Natural killer cell treated with Interleukin-12 subunit alpha and Interleukin-12 subunit beta and Interleukin-15 and Interleukin-18, amount 100 ng/mL, for 72 hours (primary cell): ENCODE data around the gene UBE2U. TPM values are rescaled to one million over a fixed set of nuclear protein-coding genes. Genes with fewer than 3 reads are reported as not detected.

Experiments
- ATAC-seq, 2 donors: fragments of 150-1000 bp; cut with Tn5 transposase in 1 of 2; sonication (Bioruptor Pico), chemical (Tn5 transposase) in 1 of 2; 2 replicates each; pipeline ENCODE4 v1.10.0; 2021
- DNase-seq: peaks from one replicate; pipeline ENCODE4 v3.0.0; 2022; ENCODE audit warnings: low spot score
- H3K27ac Mint-ChIP-seq, 2 donors: 1 replicate in 1 of 2; 2 replicates in 1 of 2; pipeline ENCODE4 v1.8.0; 2022; ENCODE audit warnings: mixed read lengths in 2 of 2, mild to moderate bottlenecking in 1 of 2, moderate library complexity in 1 of 2
- H3K27me3 Mint-ChIP-seq, 2 donors: 1 replicate in 1 of 2; 2 replicates in 1 of 2; pipeline ENCODE4 v1.8.0; 2022; ENCODE audit warnings: mixed read lengths in 2 of 2
- H3K36me3 Mint-ChIP-seq: one replicate; pipeline ENCODE4 v1.8.0; 2022; ENCODE audit warnings: mixed read lengths
- H3K4me1 Mint-ChIP-seq, 2 donors: 1 replicate in 1 of 2; 2 replicates in 1 of 2; pipeline ENCODE4 v1.8.0; 2022; ENCODE audit warnings: low read depth in 2 of 2, mixed read lengths in 2 of 2, mild to moderate bottlenecking in 1 of 2
- H3K4me3 Mint-ChIP-seq: one replicate; pipeline ENCODE4 v1.8.0; 2022; ENCODE audit warnings: mixed read lengths
- H3K9me3 Mint-ChIP-seq: 2 replicates; pipeline ENCODE4 v1.8.0; 2022; ENCODE audit warnings: mixed read lengths
- total RNA-seq, 2 donors: library from RNA; stranded (reverse); gene quantifications; one replicate each; pipeline ENCODE4 v1.2.3, GENCODE V29; 2022

Gene UBE2U, protein sequence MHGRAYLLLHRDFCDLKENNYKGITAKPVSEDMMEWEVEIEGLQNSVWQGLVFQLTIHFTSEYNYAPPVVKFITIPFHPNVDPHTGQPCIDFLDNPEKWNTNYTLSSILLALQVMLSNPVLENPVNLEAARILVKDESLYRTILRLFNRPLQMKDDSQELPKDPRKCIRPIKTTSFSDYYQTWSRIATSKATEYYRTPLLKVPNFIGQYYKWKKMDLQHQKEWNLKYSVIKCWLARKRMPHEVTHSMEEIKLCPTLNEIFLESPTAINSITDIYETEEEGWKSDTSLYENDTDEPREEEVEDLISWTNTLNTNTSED
- total RNA-seq: not detected

DNA sequence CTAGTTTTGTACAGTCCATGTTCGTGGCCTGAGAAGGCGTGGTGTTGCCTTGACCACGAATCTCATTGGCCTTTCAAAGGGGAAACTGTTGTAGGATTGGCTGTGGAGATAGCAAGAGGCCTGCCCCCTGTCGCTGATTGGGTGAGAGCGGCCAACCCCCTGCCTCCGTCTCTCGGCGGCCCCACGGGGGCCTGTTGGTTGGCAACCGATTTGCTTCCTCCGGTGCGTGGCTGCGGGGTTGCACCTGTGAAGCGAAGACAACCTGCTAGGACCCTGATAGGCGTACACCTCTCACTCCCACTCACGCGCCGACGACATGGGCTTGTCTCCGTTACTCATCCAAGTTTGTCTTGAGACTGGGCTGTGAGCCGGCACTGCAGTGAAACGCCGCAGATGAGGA is at the start of gene UBE2U:
Gene UBE2U (plus strand): TSS at position 204 of the 400 bp plus-strand sequence. CDS start 428 bp downstream, outside the sequence.
- no peaks in the 10 kb centered on the region for H3K9me3 Mint-ChIP-seq
- no peak for DNase-seq
- H3K4me1 Mint-ChIP-seq: no peaks in the 10 kb centered on the region
- no peak within 1 kb of the TSS for H3K27ac Mint-ChIP-seq
- ATAC-seq: no peak
- H3K27me3 Mint-ChIP-seq: peaks cover 11 to 23% of the 10 kb centered on the region in 2 donors
- H3K36me3 Mint-ChIP-seq: no peaks in the 10 kb centered on the region
- H3K4me3 Mint-ChIP-seq: no peak within 1 kb of the TSS

DNA sequence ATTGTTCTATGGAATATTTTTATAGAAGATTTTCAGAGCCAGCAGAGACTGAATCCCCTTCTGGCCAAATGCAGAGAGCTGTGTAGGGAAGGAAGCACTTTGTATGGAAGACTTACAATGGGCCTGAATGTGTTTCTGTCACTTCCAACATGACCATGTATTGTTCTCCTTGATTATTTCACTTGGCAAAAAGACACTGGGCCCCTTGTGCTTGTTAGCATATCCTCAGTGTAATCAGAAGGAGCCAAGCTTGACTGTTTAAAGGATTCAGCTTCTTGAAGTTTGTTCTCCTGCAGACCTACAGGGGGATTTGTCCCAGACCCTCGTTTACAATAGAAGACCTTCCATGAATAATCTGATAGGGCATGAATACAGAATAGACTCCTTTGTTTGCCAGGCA is 48.1 kb upstream of the UBE2U start:
- no peaks in the 10 kb centered on the region for H3K9me3 Mint-ChIP-seq
- peaks cover 0 to 9% of the 10 kb centered on the region in 2 donors for H3K27me3 Mint-ChIP-seq
- H3K4me1 Mint-ChIP-seq: no peaks in the 10 kb centered on the region
- ATAC-seq (no peak), DNase-seq (no peak)
- H3K4me3 Mint-ChIP-seq: no peak overlapping the region
- no peak overlapping the region for H3K27ac Mint-ChIP-seq
- no peaks in the 10 kb centered on the region for H3K36me3 Mint-ChIP-seq

DNA sequence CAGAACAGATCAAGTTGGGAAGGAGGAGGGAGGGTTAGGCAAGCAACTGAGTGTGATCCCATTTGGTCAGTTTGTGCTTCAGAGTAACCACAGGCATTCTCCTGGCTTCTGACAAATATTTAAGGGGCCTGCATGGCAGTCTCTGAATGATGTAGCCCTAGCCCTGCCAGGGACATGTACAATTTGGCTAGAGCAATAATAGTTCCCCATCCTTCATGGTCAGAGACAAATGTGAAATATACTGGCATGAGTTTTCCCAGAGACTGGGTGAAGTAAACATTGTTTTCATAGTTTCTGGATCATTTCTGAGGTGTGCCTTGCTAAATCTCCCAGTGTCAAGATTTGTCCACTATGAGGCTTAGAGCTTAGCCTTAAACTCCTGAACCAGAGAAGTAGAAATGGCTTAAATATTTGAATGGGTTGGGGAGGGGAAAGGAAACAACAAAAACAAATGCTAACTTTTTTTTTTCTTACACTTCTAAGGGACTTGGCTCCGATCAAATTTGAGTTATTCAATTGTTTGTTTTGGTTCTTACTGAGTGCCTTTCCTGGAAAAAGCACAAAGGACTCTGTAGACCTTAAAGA is 42.0 kb upstream of the UBE2U start:
- DNase-seq: no peak
- no peaks in the 10 kb centered on the region for H3K9me3 Mint-ChIP-seq
- no peaks in the 10 kb centered on the region for H3K36me3 Mint-ChIP-seq
- no peak overlapping the region for H3K27ac Mint-ChIP-seq
- H3K4me3 Mint-ChIP-seq: no peak overlapping the region
- H3K27me3 Mint-ChIP-seq: peaks cover 18 to 26% of the 10 kb centered on the region in 2 donors
- H3K4me1 Mint-ChIP-seq: no peaks in the 10 kb centered on the region
- ATAC-seq: no peak

DNA sequence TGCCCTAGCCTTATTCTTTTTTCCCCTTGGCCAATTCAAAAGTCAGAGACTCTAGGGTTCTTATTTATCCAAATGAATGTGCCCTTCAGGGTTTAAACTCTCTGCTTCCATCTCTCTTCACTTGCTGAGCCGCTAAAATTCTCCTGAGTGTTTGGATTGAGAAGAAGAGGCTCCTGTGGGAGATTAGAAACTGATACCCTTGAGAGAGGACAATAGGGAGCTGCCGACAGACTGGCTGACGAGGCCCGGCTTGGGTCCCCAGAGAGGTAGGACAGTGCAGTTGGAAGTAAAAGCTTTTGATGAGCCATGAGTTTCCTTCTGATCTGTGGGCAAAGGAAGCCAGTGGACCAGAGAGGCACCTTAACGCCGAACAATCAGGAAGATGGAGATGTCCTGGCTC is 41.3 kb upstream of the UBE2U start:
- no peak overlapping the region for H3K4me3 Mint-ChIP-seq
- no peak overlapping the region for H3K27ac Mint-ChIP-seq
- H3K4me1 Mint-ChIP-seq: no peaks in the 10 kb centered on the region
- DNase-seq (no peak), ATAC-seq (no peak)
- no peaks in the 10 kb centered on the region for H3K36me3 Mint-ChIP-seq
- no peaks in the 10 kb centered on the region for H3K9me3 Mint-ChIP-seq
- peaks cover 18 to 26% of the 10 kb centered on the region in 2 donors for H3K27me3 Mint-ChIP-seq

DNA sequence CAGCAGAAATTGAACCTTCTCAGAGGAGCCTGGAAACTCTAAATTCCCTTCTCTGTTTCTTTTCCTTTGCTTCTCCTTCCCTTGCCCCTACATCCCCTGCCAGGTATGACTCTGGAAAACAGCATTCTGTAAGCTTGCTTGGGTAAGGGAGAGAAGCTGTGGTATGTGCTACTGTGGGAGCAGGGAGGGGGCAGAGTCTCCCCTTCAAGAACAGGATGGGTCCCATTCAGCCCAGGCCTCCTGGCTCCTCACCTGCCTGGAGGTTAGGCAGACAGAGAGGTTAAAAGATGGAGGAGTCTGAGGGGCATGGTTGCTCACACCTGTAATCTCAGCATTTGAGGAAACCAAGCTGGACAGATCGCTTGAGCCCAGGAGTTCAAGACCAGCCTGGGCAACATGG is 40.6 kb upstream of the UBE2U start:
- DNase-seq (no peak), ATAC-seq (peak in 1 of 2 donors; percentile 20)
- Mint-ChIP-seq H3K9me3 (no peaks in the 10 kb centered on the region), H3K4me1 (no peaks in the 10 kb centered on the region), H3K36me3 (no peaks in the 10 kb centered on the region), H3K27me3 (peaks cover 18 to 27% of the 10 kb centered on the region in 2 donors), H3K27ac (no peak overlapping the region), H3K4me3 (no peak overlapping the region)

DNA sequence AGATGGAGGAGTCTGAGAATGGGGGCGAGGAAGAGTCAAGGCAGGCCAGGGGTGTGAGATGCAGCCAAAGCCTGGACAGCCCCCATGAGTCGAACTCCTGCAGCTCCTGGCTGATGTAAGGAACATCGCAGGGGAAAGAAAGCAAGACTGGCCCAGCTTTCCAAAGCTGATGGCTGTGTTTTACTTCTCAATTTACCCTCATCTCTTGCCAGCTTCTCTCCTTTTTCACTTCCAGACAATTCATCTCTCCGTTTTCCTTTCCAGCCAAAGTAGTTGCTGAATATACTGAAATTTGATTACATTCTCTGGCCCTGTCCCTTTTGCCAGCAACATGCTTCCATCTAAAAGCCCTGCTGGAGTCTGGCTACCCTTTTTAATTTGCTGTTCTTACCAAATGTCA is 40.0 kb upstream of the UBE2U start:
- Mint-ChIP-seq H3K27me3 (peaks cover 18 to 32% of the 10 kb centered on the region in 2 donors), H3K4me3 (no peak overlapping the region), H3K4me1 (no peaks in the 10 kb centered on the region), H3K36me3 (no peaks in the 10 kb centered on the region), H3K27ac (no peak overlapping the region), H3K9me3 (no peaks in the 10 kb centered on the region)
- no peak for DNase-seq
- ATAC-seq: no peak

DNA sequence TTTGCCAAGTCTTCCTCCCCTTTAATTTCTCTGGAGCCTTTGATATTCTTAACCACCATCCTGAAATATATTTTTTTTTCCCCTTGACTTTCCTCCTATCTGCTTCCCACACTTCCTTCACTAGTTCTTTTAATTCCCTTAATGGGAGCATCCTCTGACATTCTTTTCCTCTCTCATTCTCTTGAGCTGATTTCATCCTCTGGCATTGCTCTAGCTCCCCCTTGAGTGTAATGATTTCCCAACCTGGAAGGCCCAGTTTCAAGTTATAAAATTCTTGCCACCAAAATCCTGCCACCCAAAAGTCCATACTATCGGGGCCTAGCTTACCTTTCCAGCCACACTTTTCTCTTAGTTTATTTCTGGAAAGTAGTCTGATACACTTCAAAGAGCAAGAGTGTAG is 39.5 kb upstream of the UBE2U start:
- Mint-ChIP-seq H3K4me3 (no peak overlapping the region), H3K9me3 (no peaks in the 10 kb centered on the region), H3K27me3 (peaks cover 18 to 32% of the 10 kb centered on the region in 2 donors), H3K27ac (no peak overlapping the region), H3K36me3 (no peaks in the 10 kb centered on the region), H3K4me1 (no peaks in the 10 kb centered on the region)
- no peak for DNase-seq
- no peak for ATAC-seq

DNA sequence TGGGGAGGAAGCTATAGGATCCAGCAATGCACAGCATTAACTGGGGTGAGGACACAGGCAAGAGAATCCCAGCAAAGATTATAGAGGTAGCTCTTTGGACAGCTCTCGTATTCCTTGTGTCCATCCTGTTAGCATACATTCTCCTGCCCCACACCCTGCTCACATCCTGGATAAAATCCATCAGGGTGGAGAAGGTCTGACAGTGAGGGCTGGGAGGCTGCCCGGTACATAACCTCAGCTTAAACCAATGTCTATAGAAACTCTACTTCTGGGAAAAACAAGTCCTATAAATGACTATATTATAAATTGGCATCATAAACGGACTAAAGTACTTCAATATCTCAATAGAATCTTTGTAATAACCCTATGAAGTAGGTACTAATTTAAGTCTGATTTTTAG is 36.8 kb upstream of the UBE2U start:
- no peaks in the 10 kb centered on the region for H3K9me3 Mint-ChIP-seq
- no peak for ATAC-seq
- no peak overlapping the region for H3K27ac Mint-ChIP-seq
- H3K36me3 Mint-ChIP-seq: no peaks in the 10 kb centered on the region
- peaks cover 19 to 34% of the 10 kb centered on the region in 2 donors for H3K27me3 Mint-ChIP-seq
- H3K4me1 Mint-ChIP-seq: no peaks in the 10 kb centered on the region
- H3K4me3 Mint-ChIP-seq: no peak overlapping the region
- no peak for DNase-seq

DNA sequence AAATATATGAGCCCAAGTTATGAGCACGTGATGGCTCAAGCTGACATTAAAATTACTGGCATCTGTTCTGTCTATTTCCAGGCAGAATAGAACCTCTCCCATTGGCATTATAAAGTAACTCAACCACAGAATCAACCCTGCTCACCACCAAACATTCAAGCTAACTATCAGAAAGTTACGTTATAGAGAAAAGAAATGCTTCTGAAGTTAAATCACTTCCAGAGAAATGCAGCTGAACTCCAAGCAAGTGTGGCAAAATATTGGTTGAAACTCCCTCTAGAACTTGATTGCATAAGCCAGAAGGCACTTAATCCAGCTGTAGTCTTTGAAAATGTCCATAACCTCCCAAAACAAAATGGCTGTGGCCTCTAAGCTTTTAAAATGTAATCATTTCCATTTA is 36.2 kb upstream of the UBE2U start:
- ATAC-seq (no peak), DNase-seq (no peak)
- no peaks in the 10 kb centered on the region for H3K36me3 Mint-ChIP-seq
- H3K4me3 Mint-ChIP-seq: no peak overlapping the region
- H3K9me3 Mint-ChIP-seq: no peaks in the 10 kb centered on the region
- H3K4me1 Mint-ChIP-seq: no peaks in the 10 kb centered on the region
- H3K27me3 Mint-ChIP-seq: peaks cover 17 to 28% of the 10 kb centered on the region in 2 donors
- H3K27ac Mint-ChIP-seq: no peak overlapping the region

DNA sequence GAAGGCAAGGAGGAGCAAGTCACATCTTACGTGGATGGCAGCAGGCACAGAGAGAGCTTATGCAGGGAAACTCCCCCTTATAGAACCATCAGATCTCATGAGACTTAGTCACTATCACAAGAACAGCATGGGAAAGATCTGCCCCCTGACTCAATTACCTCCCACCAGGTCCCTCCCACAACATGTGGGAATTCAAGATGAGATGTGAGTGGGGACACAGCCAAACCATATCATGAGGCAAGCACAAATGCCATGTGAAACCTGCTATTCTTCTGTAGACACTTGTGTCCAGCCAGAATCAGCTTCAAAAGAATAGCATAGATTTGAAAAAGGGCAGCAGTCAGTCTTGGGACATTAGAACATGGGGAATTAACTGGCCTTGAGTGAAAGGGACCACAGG is 32.2 kb upstream of the UBE2U start:
- Mint-ChIP-seq H3K27ac (no peak overlapping the region), H3K4me1 (no peaks in the 10 kb centered on the region), H3K9me3 (no peaks in the 10 kb centered on the region), H3K36me3 (no peaks in the 10 kb centered on the region), H3K27me3 (peaks cover 15 to 34% of the 10 kb centered on the region in 2 donors), H3K4me3 (no peak overlapping the region)
- ATAC-seq (no peak), DNase-seq (no peak)

DNA sequence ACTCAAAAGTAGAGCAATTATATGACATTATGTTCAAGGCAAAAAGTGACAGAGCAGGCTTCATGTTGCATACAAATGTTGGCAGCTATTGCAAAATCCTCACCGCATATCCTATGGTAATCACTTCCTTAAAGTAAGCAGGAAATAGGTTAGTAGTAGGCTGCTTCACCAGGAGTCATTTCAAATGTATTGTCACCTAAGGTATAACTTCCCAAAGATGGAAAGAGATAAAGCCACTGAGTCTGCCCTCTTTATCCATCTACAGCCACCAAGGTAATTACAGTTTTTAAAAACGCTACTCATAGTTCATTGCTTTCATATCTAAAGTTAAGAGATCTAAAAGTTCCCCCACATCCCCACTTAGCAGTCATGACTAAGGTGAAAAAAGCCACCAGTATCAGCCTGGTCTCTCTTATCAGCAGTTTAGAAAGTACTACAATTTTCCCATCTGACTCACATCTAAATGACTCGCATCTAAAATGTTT is 31.6 kb upstream of the UBE2U start:
- H3K9me3 Mint-ChIP-seq: no peaks in the 10 kb centered on the region
- H3K27ac Mint-ChIP-seq: no peak overlapping the region
- peaks cover 17 to 32% of the 10 kb centered on the region in 2 donors for H3K27me3 Mint-ChIP-seq
- DNase-seq: no peak
- ATAC-seq: peak in 1 of 2 donors; percentile 48
- no peaks in the 10 kb centered on the region for H3K4me1 Mint-ChIP-seq
- H3K36me3 Mint-ChIP-seq: no peaks in the 10 kb centered on the region
- no peak overlapping the region for H3K4me3 Mint-ChIP-seq

DNA sequence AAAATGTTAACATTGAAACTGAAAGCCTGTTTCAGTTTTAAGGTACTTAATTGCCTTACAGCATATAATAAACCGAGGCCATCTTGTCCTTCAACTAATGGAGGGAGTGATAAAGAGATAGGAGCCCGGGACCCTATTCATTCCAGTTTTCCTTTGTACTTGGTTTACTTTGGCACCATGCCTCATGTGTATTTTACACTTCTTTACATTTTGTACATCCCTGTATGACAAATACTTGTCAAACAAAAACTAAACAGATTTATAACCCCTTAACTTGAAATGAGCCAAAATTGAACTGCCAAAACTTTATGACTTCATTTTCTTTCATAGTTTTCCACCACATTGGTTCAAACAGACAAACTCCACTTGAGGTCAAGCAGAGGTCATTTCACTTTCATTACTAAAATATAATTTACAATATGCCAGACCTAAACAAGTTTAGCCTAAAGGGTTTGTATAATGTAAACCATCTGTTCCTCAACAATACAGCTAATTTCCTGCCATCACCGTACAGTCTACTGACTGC is 30.9 kb upstream of the UBE2U start:
- H3K36me3 Mint-ChIP-seq: no peaks in the 10 kb centered on the region
- no peak for ATAC-seq
- H3K9me3 Mint-ChIP-seq: no peaks in the 10 kb centered on the region
- H3K27me3 Mint-ChIP-seq: peaks cover 17 to 32% of the 10 kb centered on the region in 2 donors
- H3K4me3 Mint-ChIP-seq: no peak overlapping the region
- no peaks in the 10 kb centered on the region for H3K4me1 Mint-ChIP-seq
- no peak for DNase-seq
- no peak overlapping the region for H3K27ac Mint-ChIP-seq

DNA sequence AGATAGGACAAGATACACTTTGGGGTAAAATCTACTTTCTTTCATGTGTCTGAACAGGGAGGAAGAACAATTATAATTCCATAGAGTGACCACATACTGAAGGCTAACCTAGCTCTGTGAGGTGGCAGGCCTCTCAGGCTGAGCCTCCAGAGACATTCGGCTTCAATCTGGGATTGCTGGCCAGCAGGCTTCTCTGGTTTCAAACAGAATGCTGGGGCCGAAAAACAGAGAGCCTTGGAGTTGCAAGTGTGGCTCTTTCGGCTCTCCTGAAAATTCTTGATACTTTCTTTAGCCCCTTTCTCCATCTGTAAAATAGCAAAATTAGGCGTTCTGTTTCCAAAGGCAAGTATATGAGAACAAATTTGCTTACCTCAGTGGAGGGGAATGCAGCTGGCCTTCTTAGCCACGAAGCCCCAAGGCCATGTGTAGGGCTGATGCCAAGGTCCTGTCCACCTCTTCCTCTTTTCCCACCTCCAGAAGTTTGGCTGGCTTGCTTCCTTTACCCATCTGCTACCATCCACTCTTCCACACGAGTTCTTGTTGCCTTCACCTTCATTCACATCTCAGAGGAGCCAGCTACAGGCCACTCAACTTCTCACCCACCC is 30.0 kb upstream of the UBE2U start:
- ATAC-seq: no peak
- DNase-seq: no peak
- no peak overlapping the region for H3K27ac Mint-ChIP-seq
- no peaks in the 10 kb centered on the region for H3K4me1 Mint-ChIP-seq
- H3K9me3 Mint-ChIP-seq: no peaks in the 10 kb centered on the region
- peaks cover 23 to 26% of the 10 kb centered on the region in 2 donors for H3K27me3 Mint-ChIP-seq
- H3K36me3 Mint-ChIP-seq: no peaks in the 10 kb centered on the region
- no peak overlapping the region for H3K4me3 Mint-ChIP-seq

DNA sequence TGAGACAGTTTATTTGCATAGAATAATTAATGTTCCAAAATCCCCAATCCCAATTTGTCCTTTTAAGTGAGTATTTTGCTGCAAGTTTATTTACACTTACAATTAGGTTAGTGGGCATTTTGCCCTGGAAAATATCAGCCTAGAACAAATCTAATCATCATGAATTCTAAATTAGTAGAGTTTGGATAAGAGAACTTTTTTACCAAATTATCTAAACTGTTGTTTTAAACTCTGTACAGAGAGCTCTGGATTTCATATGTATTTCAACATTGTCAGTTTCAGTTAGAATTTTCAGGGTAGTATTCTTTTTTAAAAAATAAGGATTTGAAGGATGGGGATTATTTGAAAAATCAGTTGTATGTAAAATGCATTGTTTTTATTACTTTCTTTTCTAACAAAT is 27.8 kb upstream of the UBE2U start:
- H3K4me1 Mint-ChIP-seq: no peaks in the 10 kb centered on the region
- no peak for ATAC-seq
- H3K27ac Mint-ChIP-seq: no peak overlapping the region
- peaks cover 22 to 26% of the 10 kb centered on the region in 2 donors for H3K27me3 Mint-ChIP-seq
- no peaks in the 10 kb centered on the region for H3K36me3 Mint-ChIP-seq
- no peak for DNase-seq
- no peak overlapping the region for H3K4me3 Mint-ChIP-seq
- H3K9me3 Mint-ChIP-seq: no peaks in the 10 kb centered on the region
